Neural cell (in vitro differentiated cells): ENCODE measurements around the gene NDUFC1.

Source experiments
- CTCF ChIP-seq: fragments of 450-650 bp; IDR thresholded peaks from 2 replicates; pipeline ENCODE4 v1.5.1; 2014; ENCODE audit warnings: antibody characterized with exemption, mild to moderate bottlenecking, moderate library complexity; ENCODE audit not compliant: poor library complexity, severe bottlenecking
- EP300 ChIP-seq: fragments of 450-650 bp; conservative IDR thresholded peaks from 2 replicates; pipeline ENCODE4 v1.6.1; 2014; ENCODE audit warnings: antibody characterized with exemption, mild to moderate bottlenecking, moderate library complexity; ENCODE audit not compliant: poor library complexity, severe bottlenecking
- EZH2 ChIP-seq: fragments of 200-600, 300-800 bp; shearing (Covaris generic), sonication (generic); IDR thresholded peaks from 2 replicates; pipeline ENCODE4 v1.6.1; 2014; ENCODE audit warnings: antibody characterized with exemption, low read length, borderline replicate concordance, mild to moderate bottlenecking; ENCODE audit not compliant: insufficient read depth, poor library complexity, severe bottlenecking
- MXI1 ChIP-seq: fragments of 450-650 bp; conservative IDR thresholded peaks from 2 replicates; pipeline ENCODE4 v1.6.1; 2014; ENCODE audit warnings: antibody characterized with exemption, mild to moderate bottlenecking; ENCODE audit not compliant: poor library complexity, severe bottlenecking
- POLR2AphosphoS5 ChIP-seq: IDR thresholded peaks from 2 replicates; pipeline ENCODE4 v1.6.1; 2012
- RAD21 ChIP-seq: fragments of 450-650 bp; conservative IDR thresholded peaks from 2 replicates; pipeline ENCODE4 v1.6.1; 2014; ENCODE audit warnings: antibody characterized with exemption, mild to moderate bottlenecking, moderate library complexity
- REST ChIP-seq: IDR thresholded peaks from 2 replicates; pipeline ENCODE4 v1.6.1; 2012; ENCODE audit warnings: borderline replicate concordance
- SMC3 ChIP-seq: fragments of 450-650 bp; conservative IDR thresholded peaks from 2 replicates; pipeline ENCODE4 v1.6.1; 2014; ENCODE audit warnings: antibody characterized with exemption, mild to moderate bottlenecking, moderate library complexity; ENCODE audit not compliant: poor library complexity
- TAF1 ChIP-seq: IDR thresholded peaks from 2 replicates; pipeline ENCODE4 v1.6.1; 2012; ENCODE audit warnings: low read depth

GRCh38 chr4:139337612-139338011, 35.3 kb upstream of the NDUFC1 start:
- no peak for TF ChIP-seq REST
- TF ChIP-seq CTCF: no peak
- no peak for TF ChIP-seq SMC3
- TF ChIP-seq EP300: no peak
- no peak for TF ChIP-seq POLR2AphosphoS5
- TF ChIP-seq EZH2: no peak
- TF ChIP-seq TAF1: no peak
- TF ChIP-seq RAD21: no peak
- no peak for TF ChIP-seq MXI1
